HEK293T (cell line): ENCODE results near the gene SLC32A1.

Source experiments
- CTCF ChIA-PET: fragments of 350-600 bp; formaldehyde crosslinking; extraction: SDS; loops from one replicate; lab custom pipeline; 2021; ENCODE audit warnings: antibody characterized with exemption, inconsistent platforms; lab: Yijun Ruan, JAX
- POLR2A ChIA-PET: fragments of 350-600 bp; formaldehyde crosslinking; extraction: SDS; loops from one replicate; lab custom pipeline; 2020; ENCODE audit warnings: antibody characterized with exemption, inconsistent platforms; lab: Yijun Ruan, JAX
- DNase-seq: peaks from one replicate; pipeline ENCODE4 v3.0.0; 2012; ENCODE audit warnings: mixed read lengths; ENCODE audit errors: extremely low spot score
- ARNT ChIP-seq: fragments of 450-650 bp; IDR thresholded peaks from 2 replicates; pipeline ENCODE4 v1.6.1; 2017; ENCODE audit warnings: mild to moderate bottlenecking
- BHLHE40 ChIP-seq: fragments of 450-650 bp; IDR thresholded peaks from 2 replicates; pipeline ENCODE4 v1.6.1; 2016; ENCODE audit warnings: mild to moderate bottlenecking, moderate library complexity, borderline replicate concordance
- CTBP1 ChIP-seq: fragments of 450-650 bp; IDR thresholded peaks from 2 replicates; pipeline ENCODE4 v1.6.1; 2016; ENCODE audit warnings: borderline replicate concordance
- ELF4 ChIP-seq: fragments of 450-650 bp; IDR thresholded peaks from 2 replicates; pipeline ENCODE4 v1.6.1; 2017; ENCODE audit warnings: antibody characterized with exemption
- FOXA1 ChIP-seq: fragments of 450-650 bp; IDR thresholded peaks from 2 replicates; pipeline ENCODE4 v1.6.1; 2016; ENCODE audit warnings: mild to moderate bottlenecking
- FOXK2 ChIP-seq: fragments of 450-650 bp; IDR thresholded peaks from 2 replicates; pipeline ENCODE4 v1.6.1; 2016; ENCODE audit warnings: mild to moderate bottlenecking
- FOXM1 ChIP-seq: fragments of 450-650 bp; IDR thresholded peaks from 2 replicates; pipeline ENCODE4 v1.6.1; 2017; ENCODE audit warnings: mild to moderate bottlenecking, borderline replicate concordance
- HDGF ChIP-seq: fragments of 450-650 bp; IDR thresholded peaks from 2 replicates; pipeline ENCODE4 v1.6.1; 2017; ENCODE audit warnings: antibody characterized with exemption, borderline replicate concordance
- L3MBTL2 ChIP-seq: fragments of 450-650 bp; conservative IDR thresholded peaks from 2 replicates; pipeline ENCODE4 v1.6.1; 2016; ENCODE audit warnings: mild to moderate bottlenecking
- LEF1 ChIP-seq: fragments of 450-650 bp; IDR thresholded peaks from 2 replicates; pipeline ENCODE4 v1.6.1; 2017; ENCODE audit warnings: mild to moderate bottlenecking, borderline replicate concordance
- NFRKB ChIP-seq: fragments of 450-650 bp; IDR thresholded peaks from 2 replicates; pipeline ENCODE4 v1.6.1; 2016; ENCODE audit warnings: mild to moderate bottlenecking, moderate library complexity
- SP1 ChIP-seq: fragments of 450-650 bp; IDR thresholded peaks from 2 replicates; pipeline ENCODE4 v1.6.1; 2017
- SUZ12 ChIP-seq: fragments of 450-650 bp; IDR thresholded peaks from 2 replicates; pipeline ENCODE4 v1.6.1; 2016; ENCODE audit warnings: mild to moderate bottlenecking
- TARDBP ChIP-seq: fragments of 450-650 bp; IDR thresholded peaks from 2 replicates; pipeline ENCODE4 v1.6.1; 2016
- ZNF384 ChIP-seq: fragments of 450-650 bp; IDR thresholded peaks from 2 replicates; pipeline ENCODE4 v1.6.1; 2016
- TF ChIP-seq, protein P1 (sequence below): fragments of 450-650 bp; IDR thresholded peaks from 2 replicates; pipeline ENCODE4 v1.6.1; 2016

SLC32A1 gene, protein sequence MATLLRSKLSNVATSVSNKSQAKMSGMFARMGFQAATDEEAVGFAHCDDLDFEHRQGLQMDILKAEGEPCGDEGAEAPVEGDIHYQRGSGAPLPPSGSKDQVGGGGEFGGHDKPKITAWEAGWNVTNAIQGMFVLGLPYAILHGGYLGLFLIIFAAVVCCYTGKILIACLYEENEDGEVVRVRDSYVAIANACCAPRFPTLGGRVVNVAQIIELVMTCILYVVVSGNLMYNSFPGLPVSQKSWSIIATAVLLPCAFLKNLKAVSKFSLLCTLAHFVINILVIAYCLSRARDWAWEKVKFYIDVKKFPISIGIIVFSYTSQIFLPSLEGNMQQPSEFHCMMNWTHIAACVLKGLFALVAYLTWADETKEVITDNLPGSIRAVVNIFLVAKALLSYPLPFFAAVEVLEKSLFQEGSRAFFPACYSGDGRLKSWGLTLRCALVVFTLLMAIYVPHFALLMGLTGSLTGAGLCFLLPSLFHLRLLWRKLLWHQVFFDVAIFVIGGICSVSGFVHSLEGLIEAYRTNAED

GRCh38 chr20:38723848-38724625 is at the start of gene SLC32A1:
Gene SLC32A1, plus strand, starts transcription at chr20:38724486. Its CDS starts 239 bp downstream, at chr20:38724725.
- peak; percentile 45 for DNase-seq
- TF ChIP-seq NFRKB (no peak), SP1 (no peak), CTBP1 (no peak), ELF4 (no peak), FOXK2 (no peak)
- TF ChIP-seq, protein P1, sequence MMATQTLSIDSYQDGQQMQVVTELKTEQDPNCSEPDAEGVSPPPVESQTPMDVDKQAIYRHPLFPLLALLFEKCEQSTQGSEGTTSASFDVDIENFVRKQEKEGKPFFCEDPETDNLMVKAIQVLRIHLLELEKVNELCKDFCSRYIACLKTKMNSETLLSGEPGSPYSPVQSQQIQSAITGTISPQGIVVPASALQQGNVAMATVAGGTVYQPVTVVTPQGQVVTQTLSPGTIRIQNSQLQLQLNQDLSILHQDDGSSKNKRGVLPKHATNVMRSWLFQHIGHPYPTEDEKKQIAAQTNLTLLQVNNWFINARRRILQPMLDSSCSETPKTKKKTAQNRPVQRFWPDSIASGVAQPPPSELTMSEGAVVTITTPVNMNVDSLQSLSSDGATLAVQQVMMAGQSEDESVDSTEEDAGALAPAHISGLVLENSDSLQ = no peak
- POLR2A ChIA-PET = interaction anchor here (1.2 kb wide), 1 partner anchor 66 kb away, joined by 3 read pairs; no protein-coding TSS in a partner anchor
- CTCF ChIA-PET = interaction anchor here (0.5 to 3.1 kb wide), 4 partner anchors 36 to 103 kb away, joined by 3 to 7 read pairs (median 4); no protein-coding TSS in a partner anchor

DNA sequence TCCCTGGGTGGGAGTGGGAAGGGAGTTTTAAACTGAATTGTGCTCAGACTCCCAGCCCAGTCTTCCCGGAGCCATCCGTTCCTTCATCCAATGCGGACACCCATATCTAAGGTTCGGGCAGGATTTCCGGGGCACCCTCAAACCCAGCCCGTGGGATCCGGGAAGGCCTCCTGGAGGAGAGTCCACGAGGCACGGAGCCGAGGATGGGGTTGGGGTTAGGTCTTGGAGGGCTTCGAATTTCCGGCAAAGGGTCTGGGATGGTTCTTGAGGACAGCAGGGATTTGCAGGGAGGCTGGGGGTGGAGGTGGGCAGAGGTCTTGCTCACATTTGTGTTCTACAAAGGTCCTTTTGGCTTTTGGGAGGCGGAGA is 49.5 kb upstream of the SLC32A1 start:
- POLR2A ChIA-PET = interaction anchor here (1.2 kb wide), 1 partner anchor 44 kb away, joined by 4 read pairs; no protein-coding TSS in a partner anchor
- CTCF ChIA-PET = interaction anchor here (2.1 kb wide), 1 partner anchor 16 kb away, joined by 14 read pairs; no protein-coding TSS in a partner anchor
- TF ChIP-seq ZNF384 = no peak
- TF ChIP-seq CTBP1 = no peak
- TF ChIP-seq LEF1 = no peak
- TF ChIP-seq TARDBP = no peak
- no peak for TF ChIP-seq HDGF
- no peak for TF ChIP-seq SUZ12
- TF ChIP-seq FOXK2 = no peak
- TF ChIP-seq NFRKB = no peak
- no peak for TF ChIP-seq BHLHE40
- TF ChIP-seq, protein P1 = no peak
- no peak for TF ChIP-seq ARNT
- TF ChIP-seq ELF4 = no peak
- no peak for TF ChIP-seq L3MBTL2
- no peak for TF ChIP-seq FOXM1
- TF ChIP-seq FOXA1 = no peak
- no peak for TF ChIP-seq SP1
- DNase-seq = no peak

- no peak for DNase-seq
- ChIA-PET POLR2A (no interaction called here), CTCF (no interaction called here)
- TF ChIP-seq SUZ12 = no peak
- no peak for TF ChIP-seq HDGF
- TF ChIP-seq BHLHE40 = no peak
- TF ChIP-seq, protein P1 = no peak
- no peak for TF ChIP-seq SP1
- no peak for TF ChIP-seq CTBP1
- TF ChIP-seq FOXM1 = no peak
- TF ChIP-seq TARDBP = no peak
- TF ChIP-seq FOXK2 = no peak
- no peak for TF ChIP-seq FOXA1
- no peak for TF ChIP-seq LEF1
- no peak for TF ChIP-seq L3MBTL2
- TF ChIP-seq NFRKB = no peak
- TF ChIP-seq ZNF384 = no peak
- no peak for TF ChIP-seq ELF4
- no peak for TF ChIP-seq ARNT
These were observed 47.7 kb upstream of the SLC32A1 start for GRCh38 chr20:38676576-38676975.

DNA sequence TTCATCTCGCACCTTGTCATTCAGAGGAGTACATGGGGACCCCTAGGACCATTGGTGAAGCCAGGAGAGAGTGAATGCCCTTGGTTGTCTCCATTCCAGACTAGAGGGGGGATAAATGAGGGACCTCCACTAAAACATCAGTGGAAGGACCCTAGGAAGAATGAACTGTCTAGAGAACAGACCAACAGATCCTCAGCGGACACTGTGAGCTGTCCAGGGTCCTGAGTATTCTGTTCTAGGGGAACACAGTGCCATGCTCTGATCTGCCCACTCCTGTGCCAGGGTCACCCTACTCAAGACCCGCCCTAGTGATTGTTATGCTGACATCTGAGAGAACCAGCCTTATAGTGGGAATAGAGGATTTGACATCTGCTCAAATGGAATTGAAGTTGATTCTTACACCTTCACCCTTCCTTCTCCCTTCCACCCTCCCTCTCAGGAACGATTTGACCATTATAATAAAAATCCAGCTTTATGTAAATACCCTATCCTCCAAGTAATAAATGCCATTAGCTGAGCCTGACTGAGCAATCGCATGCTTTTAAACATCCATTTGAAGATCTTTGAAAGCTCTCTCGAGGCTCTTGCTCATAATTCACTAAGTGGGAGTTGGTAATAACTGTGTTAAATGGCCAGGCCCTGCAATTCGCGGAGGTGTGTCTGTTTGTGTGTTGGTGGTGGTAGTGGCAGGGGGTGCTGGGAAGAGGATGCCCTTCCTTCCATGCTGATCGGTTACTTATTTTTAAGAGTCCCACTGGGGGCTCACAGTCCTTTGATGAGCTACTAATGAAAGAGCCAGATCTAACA is 43.6 kb upstream of the SLC32A1 start:
- DNase-seq = peak; percentile 33
- TF ChIP-seq SP1 (no peak), FOXK2 (no peak), NFRKB (no peak), L3MBTL2 (no peak), HDGF (no peak), FOXM1 (no peak)
- TF ChIP-seq, protein P1 = no peak
- CTCF ChIA-PET = interaction anchor here (1.1 kb wide), 1 partner anchor 22 kb away, joined by 4 read pairs; no protein-coding TSS in a partner anchor
- POLR2A ChIA-PET = no interaction called here
